ENCODE measurements around the gene EPB41L4A. TPM values are rescaled to one million over a fixed set of nuclear protein-coding genes. Genes with fewer than 3 reads are reported as not detected.

EPB41L4A gene
- polyA plus RNA-seq, 1 donor from 2014 or later = 7.4 TPM

DNA sequence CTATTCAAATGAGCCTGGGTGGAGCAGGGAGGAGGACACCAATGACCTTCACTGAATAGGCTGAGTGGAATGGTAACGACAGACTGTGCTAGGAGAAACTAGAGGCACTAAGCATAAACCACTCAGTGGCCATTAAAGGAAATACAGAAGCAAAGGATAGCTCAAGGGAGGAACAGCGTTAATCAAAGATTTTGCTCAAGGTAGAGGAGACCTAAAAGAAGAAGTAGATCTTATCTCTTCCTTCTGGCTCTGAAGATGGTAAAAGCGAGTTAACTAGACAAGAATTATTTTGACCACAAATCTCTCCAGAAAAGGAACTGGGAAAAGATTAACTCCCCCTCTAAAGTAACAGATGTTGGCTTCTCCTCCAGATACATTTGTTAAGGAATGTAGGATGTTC, 299.6 kb downstream of the EPB41L4A start:
- Histone ChIP-seq H3K36me3 (ENCODE audit: insufficient read depth, low read length) (no peaks in the 10 kb centered on the region), H4K20me1 (ENCODE audit: insufficient read depth) (no peaks in the 10 kb centered on the region), H3K27ac (ENCODE audit: low read length) (no peak overlapping the region), H3F3A (ENCODE audit: insufficient read depth, low read length, poor library complexity, severe bottlenecking) (no peaks in the 10 kb centered on the region), H3K9ac (ENCODE audit: low read length) (no peak overlapping the region), H3K27me3 (ENCODE audit: insufficient read depth, low read depth, low read length) (no peaks in the 10 kb centered on the region), H3K4me2 (ENCODE audit: low read length) (no peak overlapping the region), H3K79me2 (replicated peaks; ENCODE audit: insufficient read depth, low read length) (no peaks in the 10 kb centered on the region), H2AFZ (ENCODE audit: low read depth, low read length) (no peak overlapping the region), H3K9me2 (ENCODE audit: insufficient read depth, low read length) (no peaks in the 10 kb centered on the region), H3K4me3 (ENCODE audit: low read length) (no peak overlapping the region), H3K9me3 (ENCODE audit: low read length) (no peaks in the 10 kb centered on the region)
- TF ChIP-seq, protein P1, sequence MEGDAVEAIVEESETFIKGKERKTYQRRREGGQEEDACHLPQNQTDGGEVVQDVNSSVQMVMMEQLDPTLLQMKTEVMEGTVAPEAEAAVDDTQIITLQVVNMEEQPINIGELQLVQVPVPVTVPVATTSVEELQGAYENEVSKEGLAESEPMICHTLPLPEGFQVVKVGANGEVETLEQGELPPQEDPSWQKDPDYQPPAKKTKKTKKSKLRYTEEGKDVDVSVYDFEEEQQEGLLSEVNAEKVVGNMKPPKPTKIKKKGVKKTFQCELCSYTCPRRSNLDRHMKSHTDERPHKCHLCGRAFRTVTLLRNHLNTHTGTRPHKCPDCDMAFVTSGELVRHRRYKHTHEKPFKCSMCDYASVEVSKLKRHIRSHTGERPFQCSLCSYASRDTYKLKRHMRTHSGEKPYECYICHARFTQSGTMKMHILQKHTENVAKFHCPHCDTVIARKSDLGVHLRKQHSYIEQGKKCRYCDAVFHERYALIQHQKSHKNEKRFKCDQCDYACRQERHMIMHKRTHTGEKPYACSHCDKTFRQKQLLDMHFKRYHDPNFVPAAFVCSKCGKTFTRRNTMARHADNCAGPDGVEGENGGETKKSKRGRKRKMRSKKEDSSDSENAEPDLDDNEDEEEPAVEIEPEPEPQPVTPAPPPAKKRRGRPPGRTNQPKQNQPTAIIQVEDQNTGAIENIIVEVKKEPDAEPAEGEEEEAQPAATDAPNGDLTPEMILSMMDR (IDR thresholded peaks at IDR 0.05; ENCODE audit: poor library complexity, severe bottlenecking) = no peak
- TF ChIP-seq, protein P2, sequence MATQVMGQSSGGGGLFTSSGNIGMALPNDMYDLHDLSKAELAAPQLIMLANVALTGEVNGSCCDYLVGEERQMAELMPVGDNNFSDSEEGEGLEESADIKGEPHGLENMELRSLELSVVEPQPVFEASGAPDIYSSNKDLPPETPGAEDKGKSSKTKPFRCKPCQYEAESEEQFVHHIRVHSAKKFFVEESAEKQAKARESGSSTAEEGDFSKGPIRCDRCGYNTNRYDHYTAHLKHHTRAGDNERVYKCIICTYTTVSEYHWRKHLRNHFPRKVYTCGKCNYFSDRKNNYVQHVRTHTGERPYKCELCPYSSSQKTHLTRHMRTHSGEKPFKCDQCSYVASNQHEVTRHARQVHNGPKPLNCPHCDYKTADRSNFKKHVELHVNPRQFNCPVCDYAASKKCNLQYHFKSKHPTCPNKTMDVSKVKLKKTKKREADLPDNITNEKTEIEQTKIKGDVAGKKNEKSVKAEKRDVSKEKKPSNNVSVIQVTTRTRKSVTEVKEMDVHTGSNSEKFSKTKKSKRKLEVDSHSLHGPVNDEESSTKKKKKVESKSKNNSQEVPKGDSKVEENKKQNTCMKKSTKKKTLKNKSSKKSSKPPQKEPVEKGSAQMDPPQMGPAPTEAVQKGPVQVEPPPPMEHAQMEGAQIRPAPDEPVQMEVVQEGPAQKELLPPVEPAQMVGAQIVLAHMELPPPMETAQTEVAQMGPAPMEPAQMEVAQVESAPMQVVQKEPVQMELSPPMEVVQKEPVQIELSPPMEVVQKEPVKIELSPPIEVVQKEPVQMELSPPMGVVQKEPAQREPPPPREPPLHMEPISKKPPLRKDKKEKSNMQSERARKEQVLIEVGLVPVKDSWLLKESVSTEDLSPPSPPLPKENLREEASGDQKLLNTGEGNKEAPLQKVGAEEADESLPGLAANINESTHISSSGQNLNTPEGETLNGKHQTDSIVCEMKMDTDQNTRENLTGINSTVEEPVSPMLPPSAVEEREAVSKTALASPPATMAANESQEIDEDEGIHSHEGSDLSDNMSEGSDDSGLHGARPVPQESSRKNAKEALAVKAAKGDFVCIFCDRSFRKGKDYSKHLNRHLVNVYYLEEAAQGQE (IDR thresholded peaks at IDR 0.05; ENCODE audit: borderline replicate concordance) = no peak
- no peak for TF ChIP-seq TAF1 (IDR thresholded peaks at IDR 0.05; ENCODE audit: low read depth)
- TF ChIP-seq SMC3 (conservative IDR thresholded peaks at IDR 0.05; ENCODE audit: poor library complexity) = no peak
- TF ChIP-seq POLR2AphosphoS5 (IDR thresholded peaks at IDR 0.05) = no peak
- TF ChIP-seq RAD21 (conservative IDR thresholded peaks at IDR 0.05) = no peak
- TF ChIP-seq MXI1 (conservative IDR thresholded peaks at IDR 0.05; ENCODE audit: poor library complexity, severe bottlenecking) = no peak
- TF ChIP-seq EP300 (conservative IDR thresholded peaks at IDR 0.05; ENCODE audit: poor library complexity, severe bottlenecking) = no peak
- TF ChIP-seq EZH2 (IDR thresholded peaks at IDR 0.05; ENCODE audit: borderline replicate concordance, insufficient read depth, low read length, poor library complexity, severe bottlenecking) = no peak

DNA sequence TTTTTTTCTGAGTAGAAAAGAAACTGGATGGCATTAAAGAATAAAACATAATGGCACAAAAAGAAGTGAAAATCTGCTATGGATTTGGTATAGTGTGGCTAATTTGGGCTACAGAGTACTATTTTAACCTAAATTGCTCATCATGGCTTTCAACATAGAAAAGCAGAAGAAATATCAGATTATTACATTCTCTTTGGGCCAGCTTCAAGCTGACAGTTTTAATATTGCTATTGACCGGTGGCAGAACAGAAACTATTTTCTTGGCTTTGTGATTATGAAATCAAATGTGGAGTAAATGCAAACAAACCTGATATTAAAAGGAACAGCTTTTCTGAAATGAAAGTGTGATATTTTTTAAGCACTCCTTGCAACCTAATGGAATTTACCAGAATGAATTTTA, 301.5 kb downstream of the EPB41L4A start:
- H3K9me3 ChIP-seq (ENCODE audit: low read length) = no peaks in the 10 kb centered on the region
- H3K27me3 ChIP-seq (ENCODE audit: insufficient read depth, low read depth, low read length) = no peaks in the 10 kb centered on the region
- no peak overlapping the region for H3K4me2 ChIP-seq (ENCODE audit: low read length)
- H3K4me3 ChIP-seq (ENCODE audit: low read length) = no peak overlapping the region
- H3K9ac ChIP-seq (ENCODE audit: low read length) = no peak overlapping the region
- no peaks in the 10 kb centered on the region for H3F3A ChIP-seq (ENCODE audit: insufficient read depth, low read length, poor library complexity, severe bottlenecking)
- no peaks in the 10 kb centered on the region for H3K36me3 ChIP-seq (ENCODE audit: insufficient read depth, low read length)
- H3K79me2 ChIP-seq (replicated peaks; ENCODE audit: insufficient read depth, low read length) = no peaks in the 10 kb centered on the region
- H2AFZ ChIP-seq (ENCODE audit: low read depth, low read length) = no peak overlapping the region
- no peak overlapping the region for H3K27ac ChIP-seq (ENCODE audit: low read length)
- H4K20me1 ChIP-seq (ENCODE audit: insufficient read depth) = no peaks in the 10 kb centered on the region
- TF ChIP-seq SMC3 (conservative IDR thresholded peaks at IDR 0.05; ENCODE audit: poor library complexity) (no peak), EP300 (conservative IDR thresholded peaks at IDR 0.05; ENCODE audit: poor library complexity, severe bottlenecking) (no peak), POLR2AphosphoS5 (IDR thresholded peaks at IDR 0.05) (no peak), MXI1 (conservative IDR thresholded peaks at IDR 0.05; ENCODE audit: poor library complexity, severe bottlenecking) (no peak), RAD21 (conservative IDR thresholded peaks at IDR 0.05) (no peak), TAF1 (IDR thresholded peaks at IDR 0.05; ENCODE audit: low read depth) (no peak), EZH2 (IDR thresholded peaks at IDR 0.05; ENCODE audit: borderline replicate concordance, insufficient read depth, low read length, poor library complexity, severe bottlenecking) (no peak)
- TF ChIP-seq, protein P2 (IDR thresholded peaks at IDR 0.05; ENCODE audit: borderline replicate concordance) = no peak
- TF ChIP-seq, protein P1 (IDR thresholded peaks at IDR 0.05; ENCODE audit: poor library complexity, severe bottlenecking) = no peak
- H3K9me2 ChIP-seq (ENCODE audit: insufficient read depth, low read length) = no peaks in the 10 kb centered on the region

All from neural cell (in vitro differentiated cells).